PC-9 (cell line): ENCODE measurements around the gene CCDC106. TPM values are rescaled to one million over a fixed set of nuclear protein-coding genes. Genes with fewer than 3 reads are reported as not detected.

Experiments used
- BruUV-seq: library from RNA; stranded (reverse); fragments of 400-500 nt; replicated peaks from 2 replicates; lab custom pipeline; 2021; lab: Mats Ljungman, UMichigan
- CTCF ChIA-PET: fragments of 300-600 bp; sonication (Branson Sonifier 250); formaldehyde crosslinking; loops from one replicate; lab custom pipeline; 2022; ENCODE audit warnings: antibody characterized with exemption; lab: Charles Lee
- POLR2A ChIA-PET: fragments of 300-600 bp; sonication (Branson Sonifier 250); formaldehyde crosslinking; loops from one replicate; lab custom pipeline; 2022; ENCODE audit warnings: antibody characterized with exemption; ENCODE audit not compliant: unreplicated experiment; lab: Charles Lee
- DNase-seq, 2 experiments: peaks; one replicate each; pipeline versions ENCODE4 v3.0.0 to v3.0.0-alpha.2; 2015 to 2022; ENCODE audit warnings: mixed read lengths in 1 of 2
- H2AFZ ChIP-seq: fragments of 200-600 bp; sonication (generic); 2 replicates; pipeline ENCODE4 v1.8.1; 2017; ENCODE audit warnings: antibody characterized with exemption
- H3F3A ChIP-seq: fragments of 200-600 bp; sonication (generic); 2 replicates; pipeline ENCODE4 v1.8.1; 2017; ENCODE audit warnings: antibody characterized with exemption, mild to moderate bottlenecking, low read depth; ENCODE audit not compliant: insufficient read depth
- H3K27ac ChIP-seq: fragments of 200-600 bp; sonication (generic); 2 replicates; pipeline ENCODE4 v1.6.1; 2016; ENCODE audit warnings: mixed run types
- H3K27me3 ChIP-seq: fragments of 200-600 bp; sonication (generic); 2 replicates; pipeline ENCODE4 v1.6.1; 2016; ENCODE audit warnings: low read depth, mixed run types; ENCODE audit not compliant: insufficient read depth
- H3K36me3 ChIP-seq: fragments of 200-600 bp; sonication (generic); 2 replicates; pipeline ENCODE4 v1.6.1; 2016; ENCODE audit warnings: low read depth, mixed run types
- H3K4me1 ChIP-seq: fragments of 200-600 bp; sonication (generic); replicated peaks from 2 replicates; pipeline ENCODE4 v1.6.1; 2016; ENCODE audit warnings: mixed run types; ENCODE audit not compliant: insufficient read depth
- H3K4me2 ChIP-seq: fragments of 200-600 bp; sonication (generic); 2 replicates; pipeline ENCODE4 v1.6.1; 2017; ENCODE audit warnings: mixed run types
- H3K4me3 ChIP-seq: fragments of 200-600 bp; sonication (generic); 2 replicates; pipeline ENCODE4 v1.6.1; 2016; ENCODE audit warnings: mixed run types
- H3K79me2 ChIP-seq: fragments of 200-600 bp; sonication (generic); 2 replicates; pipeline ENCODE4 v1.6.1; 2017; ENCODE audit warnings: low read depth, mixed run types
- H3K9me2 ChIP-seq: fragments of 200-600 bp; sonication (generic); 2 replicates; pipeline ENCODE4 v1.8.1; 2017; ENCODE audit warnings: mild to moderate bottlenecking; ENCODE audit not compliant: insufficient read depth
- H3K9me3 ChIP-seq: fragments of 200-600 bp; sonication (generic); 2 replicates; pipeline ENCODE4 v1.8.1; 2016; ENCODE audit warnings: low read depth; ENCODE audit not compliant: insufficient read depth
- H4K20me1 ChIP-seq: fragments of 200-600 bp; sonication (generic); 2 replicates; pipeline ENCODE4 v1.8.1; 2017; ENCODE audit not compliant: insufficient read depth
- EZH2 ChIP-seq: fragments of 200-600 bp; sonication (generic); IDR thresholded peaks from 2 replicates; pipeline ENCODE4 v1.8.0; 2017; ENCODE audit warnings: antibody characterized with exemption, low read depth
- intact Hi-C: fragments of 100-400 bp; cut with micrococcal nuclease; formaldehyde crosslinking; loops from one replicate; pipeline ENCODE4 v1.10.0; 2022; ENCODE audit not compliant: unreplicated experiment
- total RNA-seq: library from RNA; stranded (reverse); gene quantifications from 2 replicates; pipeline ENCODE4 v1.2.3, GENCODE V29; 2021
- TF ChIP-seq, protein P1 (sequence below): fragments of 200-600 bp; sonication (generic); conservative IDR thresholded peaks from 2 replicates; pipeline ENCODE4 v1.6.1; 2017; ENCODE audit warnings: mixed run types, antibody characterized with exemption, mild to moderate bottlenecking, moderate library complexity

Gene CCDC106
- total RNA-seq, 1 experiment from 2014 or later: 3.2 TPM

DNA sequence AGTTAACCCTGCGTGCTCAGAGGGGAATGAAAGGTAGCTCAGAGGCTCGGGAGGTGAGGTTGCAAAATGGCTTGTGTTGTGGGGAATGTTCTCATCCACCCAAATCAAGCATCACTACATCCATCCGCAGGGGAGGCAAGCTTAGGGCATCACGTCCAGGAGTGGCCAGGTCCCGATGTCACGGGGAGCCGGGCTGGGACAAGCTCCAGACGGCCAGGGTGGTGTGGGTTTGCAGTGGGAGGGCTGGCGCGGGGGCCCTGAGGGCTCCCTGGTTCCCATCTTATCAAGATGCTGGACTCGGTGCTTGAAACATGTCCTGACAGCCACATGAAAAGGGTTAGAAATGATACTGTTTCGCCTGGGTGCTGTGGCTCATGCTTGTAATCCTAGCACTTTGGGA, 52.8 kb downstream of the CCDC106 start:
- Histone ChIP-seq H4K20me1 (0 out of 2 replicates have a peak, but pooled peaks cover 3% of the 10 kb centered on the region), H2AFZ (no peak overlapping the region), H3K4me3 (no peak overlapping the region), H3K79me2 (no peaks in the 10 kb centered on the region), H3K36me3 (0 out of 2 replicates have a peak, but pooled peaks cover 2% of the 10 kb centered on the region), H3K27ac (no peak overlapping the region), H3K27me3 (no peaks in the 10 kb centered on the region), H3F3A (no peaks in the 10 kb centered on the region), H3K4me1 (no peaks in the 10 kb centered on the region), H3K4me2 (no peak overlapping the region), H3K9me3 (no peaks in the 10 kb centered on the region), H3K9me2 (no peaks in the 10 kb centered on the region)
- BruUV-seq: no TSS peak
- ChIA-PET POLR2A (no interaction called here), CTCF (no interaction called here)
- intact Hi-C loops: no loop called here
- DNase-seq: no peak
- no peak for TF ChIP-seq EZH2

DNA sequence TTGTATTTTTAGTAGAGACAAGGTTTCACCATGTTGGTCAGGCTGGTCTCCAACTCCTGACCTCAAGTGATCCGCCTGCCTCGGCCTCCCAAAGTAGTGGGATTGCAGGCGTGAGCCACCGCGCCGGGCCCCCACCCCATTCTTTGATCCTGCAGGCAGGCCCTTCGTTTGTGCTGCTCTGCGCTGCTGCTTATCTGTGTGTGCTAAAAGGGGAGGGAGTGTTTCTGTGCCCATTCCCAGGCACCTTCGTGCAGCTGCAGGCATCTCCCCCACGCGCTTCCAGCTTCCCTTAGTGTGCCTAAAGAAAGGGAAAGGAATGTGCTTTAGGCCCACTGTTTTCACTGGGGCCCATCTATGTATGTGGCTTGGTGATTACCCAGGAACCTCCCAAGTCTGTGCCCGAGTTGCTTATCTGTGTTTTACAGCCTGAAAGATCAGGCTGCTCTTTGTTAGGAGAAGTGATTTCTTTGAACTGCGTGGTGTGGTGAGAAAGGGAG, 54.2 kb downstream of the CCDC106 start:
- no peaks in the 10 kb centered on the region for H3K9me2 ChIP-seq
- H3F3A ChIP-seq: no peaks in the 10 kb centered on the region
- H4K20me1 ChIP-seq: 0 out of 2 replicates have a peak, but pooled peaks cover 3% of the 10 kb centered on the region
- no peak for DNase-seq
- no peak overlapping the region for H2AFZ ChIP-seq
- intact Hi-C loops: no loop called here
- no peaks in the 10 kb centered on the region for H3K9me3 ChIP-seq
- H3K4me3 ChIP-seq: no peak overlapping the region
- H3K27ac ChIP-seq: no peak overlapping the region
- no peak overlapping the region for H3K4me2 ChIP-seq
- CTCF ChIA-PET: no interaction called here
- BruUV-seq: no TSS peak
- H3K79me2 ChIP-seq: no peaks in the 10 kb centered on the region
- H3K27me3 ChIP-seq: no peaks in the 10 kb centered on the region
- TF ChIP-seq, protein P1, sequence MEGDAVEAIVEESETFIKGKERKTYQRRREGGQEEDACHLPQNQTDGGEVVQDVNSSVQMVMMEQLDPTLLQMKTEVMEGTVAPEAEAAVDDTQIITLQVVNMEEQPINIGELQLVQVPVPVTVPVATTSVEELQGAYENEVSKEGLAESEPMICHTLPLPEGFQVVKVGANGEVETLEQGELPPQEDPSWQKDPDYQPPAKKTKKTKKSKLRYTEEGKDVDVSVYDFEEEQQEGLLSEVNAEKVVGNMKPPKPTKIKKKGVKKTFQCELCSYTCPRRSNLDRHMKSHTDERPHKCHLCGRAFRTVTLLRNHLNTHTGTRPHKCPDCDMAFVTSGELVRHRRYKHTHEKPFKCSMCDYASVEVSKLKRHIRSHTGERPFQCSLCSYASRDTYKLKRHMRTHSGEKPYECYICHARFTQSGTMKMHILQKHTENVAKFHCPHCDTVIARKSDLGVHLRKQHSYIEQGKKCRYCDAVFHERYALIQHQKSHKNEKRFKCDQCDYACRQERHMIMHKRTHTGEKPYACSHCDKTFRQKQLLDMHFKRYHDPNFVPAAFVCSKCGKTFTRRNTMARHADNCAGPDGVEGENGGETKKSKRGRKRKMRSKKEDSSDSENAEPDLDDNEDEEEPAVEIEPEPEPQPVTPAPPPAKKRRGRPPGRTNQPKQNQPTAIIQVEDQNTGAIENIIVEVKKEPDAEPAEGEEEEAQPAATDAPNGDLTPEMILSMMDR: no peak
- no peak for TF ChIP-seq EZH2
- POLR2A ChIA-PET: no interaction called here
- H3K4me1 ChIP-seq: no peaks in the 10 kb centered on the region
- no peaks in the 10 kb centered on the region for H3K36me3 ChIP-seq

Other genes starting within 250 kb of the CCDC106 start
- gene UBE2S, start 240.4 kb upstream of the CCDC106 start, total RNA-seq: 359 and 395 TPM in 2 replicates
- gene SHISA7, start 204.9 kb upstream of the CCDC106 start, total RNA-seq: not detected in 2 replicates
- 92.4 and 113 TPM in 2 replicates for gene ISOC2, start 186.6 kb upstream of the CCDC106 start, total RNA-seq
- 0.73 and 0.74 TPM in 2 replicates for gene C19orf85, start 183.5 kb upstream of the CCDC106 start, total RNA-seq
- 17.7 and 19.3 TPM in 2 replicates for gene ZNF628, start 171.6 kb upstream of the CCDC106 start, total RNA-seq
- gene NAT14, start 163.0 kb upstream of the CCDC106 start, total RNA-seq: 61.6 and 103 TPM in 2 replicates
- 3.9 and 4.8 TPM in 2 replicates for gene SSC5D, start 159.8 kb upstream of the CCDC106 start, total RNA-seq
- 3.5 and 3.9 TPM in 2 replicates for gene SBK2, start 111.1 kb upstream of the CCDC106 start, total RNA-seq
- gene SBK3, start 102.7 kb upstream of the CCDC106 start, total RNA-seq: 41.4 and 45.0 TPM in 2 replicates
- gene ZNF579, start 67.4 kb upstream of the CCDC106 start, total RNA-seq: 49.0 TPM in 2 replicates
- 25.2 and 25.4 TPM in 2 replicates for gene FIZ1, start 48.7 kb upstream of the CCDC106 start, total RNA-seq
- 30.0 and 37.0 TPM in 2 replicates for gene ZNF524, start 47.9 kb upstream of the CCDC106 start, total RNA-seq
- 26.8 and 30.3 TPM in 2 replicates for gene ZNF865, start 42.6 kb upstream of the CCDC106 start, total RNA-seq
- gene ZNF784, start 23.6 kb upstream of the CCDC106 start, total RNA-seq: 5.4 and 7.7 TPM in 2 replicates
- gene ZNF580, start 7.2 kb upstream of the CCDC106 start, total RNA-seq: 56.6 and 64.7 TPM in 2 replicates
- 53.5 and 81.9 TPM in 2 replicates for gene ZNF581, start 4.6 kb upstream of the CCDC106 start, total RNA-seq
- 252 and 323 TPM in 2 replicates for gene U2AF2, start 6.8 kb downstream of the CCDC106 start, total RNA-seq
- 232 and 274 TPM in 2 replicates for gene EPN1, start 27.0 kb downstream of the CCDC106 start, total RNA-seq
- not detected in 2 replicates for gene NLRP9, start 90.2 kb downstream of the CCDC106 start, total RNA-seq
- not detected in 2 replicates for gene RFPL4A, start 110.9 kb downstream of the CCDC106 start, total RNA-seq
- gene RFPL4AL1, start 120.9 kb downstream of the CCDC106 start, total RNA-seq: not detected in 2 replicates
- gene NLRP11, start 183.8 kb downstream of the CCDC106 start, total RNA-seq: not detected in 2 replicates
- gene NLRP4, start 188.3 kb downstream of the CCDC106 start, total RNA-seq: 1.6 and 1.7 TPM in 2 replicates